Subcutaneous adipose tissue (tissue), 4 donors: ENCODE measurements around the gene AKT2. TPM values are rescaled to one million over a fixed set of nuclear protein-coding genes. Genes with fewer than 3 reads are reported as not detected.

Experiments
- total RNA-seq, 4 donors: library from RNA; depleted of rRNA; stranded (reverse); fragments of >200 nt; gene quantifications; one replicate each; pipeline ENCODE4 v1.1.0, GENCODE V29; 2016
- TF ChIP-seq, protein P1 (sequence below): fragments of 450-650 bp; IDR thresholded peaks from one replicate; pipeline ENCODE4 v1.5.1; 2016; ENCODE audit warnings: low read depth, mild to moderate bottlenecking, control low read depth, antibody characterized with exemption, moderate library complexity

AKT2 gene
- total RNA-seq, 4 donors from 2014 or later, result 81.7 to 175 (median 93.9) TPM

DNA sequence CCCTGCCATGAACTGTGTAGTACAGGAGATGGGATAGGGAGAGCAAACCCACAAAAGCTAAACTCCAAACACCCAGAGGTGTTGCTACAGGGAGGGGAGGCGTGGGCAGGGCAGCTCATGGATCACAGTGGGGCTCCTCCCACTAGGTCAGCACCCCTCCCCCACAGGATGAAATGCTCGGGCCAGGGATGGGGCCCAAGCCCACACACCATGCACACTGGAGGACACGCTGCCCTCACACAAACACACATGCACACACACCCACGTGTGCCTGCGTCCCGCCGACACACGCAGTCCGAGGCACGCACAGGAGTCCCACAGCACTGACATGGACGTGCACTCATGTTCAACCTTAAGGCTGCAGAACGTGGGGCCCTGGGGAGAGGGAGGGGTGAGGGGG lies 52.7 kb downstream of the AKT2 start:
- TF ChIP-seq, protein P1, sequence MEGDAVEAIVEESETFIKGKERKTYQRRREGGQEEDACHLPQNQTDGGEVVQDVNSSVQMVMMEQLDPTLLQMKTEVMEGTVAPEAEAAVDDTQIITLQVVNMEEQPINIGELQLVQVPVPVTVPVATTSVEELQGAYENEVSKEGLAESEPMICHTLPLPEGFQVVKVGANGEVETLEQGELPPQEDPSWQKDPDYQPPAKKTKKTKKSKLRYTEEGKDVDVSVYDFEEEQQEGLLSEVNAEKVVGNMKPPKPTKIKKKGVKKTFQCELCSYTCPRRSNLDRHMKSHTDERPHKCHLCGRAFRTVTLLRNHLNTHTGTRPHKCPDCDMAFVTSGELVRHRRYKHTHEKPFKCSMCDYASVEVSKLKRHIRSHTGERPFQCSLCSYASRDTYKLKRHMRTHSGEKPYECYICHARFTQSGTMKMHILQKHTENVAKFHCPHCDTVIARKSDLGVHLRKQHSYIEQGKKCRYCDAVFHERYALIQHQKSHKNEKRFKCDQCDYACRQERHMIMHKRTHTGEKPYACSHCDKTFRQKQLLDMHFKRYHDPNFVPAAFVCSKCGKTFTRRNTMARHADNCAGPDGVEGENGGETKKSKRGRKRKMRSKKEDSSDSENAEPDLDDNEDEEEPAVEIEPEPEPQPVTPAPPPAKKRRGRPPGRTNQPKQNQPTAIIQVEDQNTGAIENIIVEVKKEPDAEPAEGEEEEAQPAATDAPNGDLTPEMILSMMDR, result no peak

DNA sequence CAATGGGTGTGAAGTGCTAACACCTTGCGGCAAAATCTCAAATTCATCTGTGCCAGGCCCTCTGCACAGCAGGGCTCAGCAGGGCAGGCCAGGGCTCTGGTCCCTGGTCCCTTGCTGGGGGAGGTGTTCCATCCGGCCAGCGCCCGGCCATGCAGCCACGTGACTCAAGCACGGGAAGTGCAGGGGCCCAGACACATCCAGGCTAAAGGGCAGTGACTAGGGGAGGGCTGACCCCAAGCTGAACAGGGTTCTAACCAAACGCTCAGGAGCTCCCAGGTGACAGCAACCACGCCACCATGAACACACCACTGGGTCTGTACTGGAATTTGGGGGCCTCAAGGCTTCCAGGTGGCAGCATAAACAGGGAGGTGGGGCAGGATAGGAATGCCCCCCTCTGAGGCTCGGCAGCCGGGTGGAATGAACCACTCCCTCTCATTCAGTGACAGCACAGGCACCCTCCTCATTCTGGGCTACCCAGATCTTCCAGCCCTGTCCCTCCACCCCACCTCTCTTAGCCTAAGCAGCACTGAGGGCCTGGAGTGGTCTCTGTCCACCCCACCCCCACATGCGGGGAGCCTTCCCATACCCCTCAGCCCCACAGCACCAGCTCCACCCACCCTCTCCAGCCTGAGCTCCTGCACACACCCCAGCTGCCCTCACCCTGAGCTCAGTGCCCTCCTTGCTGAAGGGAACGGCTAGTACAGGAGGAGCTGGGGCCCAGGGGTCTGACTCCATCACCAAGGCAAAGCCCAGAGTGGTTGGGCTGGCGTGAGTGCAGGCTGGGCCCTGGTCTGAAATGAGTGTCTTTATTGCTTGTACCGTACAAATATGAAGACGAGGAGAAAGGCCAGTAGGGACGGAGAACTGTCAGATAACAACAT lies 53.4 kb downstream of the AKT2 start:
- TF ChIP-seq, protein P1, result no peak

DNA sequence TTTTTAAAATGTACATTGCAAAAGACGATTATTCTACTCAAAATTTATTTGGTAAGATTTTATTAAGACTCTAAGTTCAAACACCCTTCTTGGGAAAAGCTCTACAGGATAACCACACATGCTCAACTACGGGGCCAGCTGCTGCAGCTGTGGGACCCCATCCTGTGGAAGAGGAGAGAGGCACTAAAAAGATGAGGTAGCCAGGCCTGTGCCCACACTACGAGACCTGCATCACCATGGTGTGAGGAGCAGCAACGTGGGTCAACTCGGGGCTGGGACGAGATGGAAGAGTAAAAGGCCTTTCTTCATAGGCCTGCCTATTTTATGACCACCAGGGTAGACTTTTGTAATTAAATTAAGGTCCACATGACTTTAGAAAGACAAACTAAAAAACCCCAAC lies 54.1 kb downstream of the AKT2 start:
- TF ChIP-seq, protein P1, result no peak

DNA sequence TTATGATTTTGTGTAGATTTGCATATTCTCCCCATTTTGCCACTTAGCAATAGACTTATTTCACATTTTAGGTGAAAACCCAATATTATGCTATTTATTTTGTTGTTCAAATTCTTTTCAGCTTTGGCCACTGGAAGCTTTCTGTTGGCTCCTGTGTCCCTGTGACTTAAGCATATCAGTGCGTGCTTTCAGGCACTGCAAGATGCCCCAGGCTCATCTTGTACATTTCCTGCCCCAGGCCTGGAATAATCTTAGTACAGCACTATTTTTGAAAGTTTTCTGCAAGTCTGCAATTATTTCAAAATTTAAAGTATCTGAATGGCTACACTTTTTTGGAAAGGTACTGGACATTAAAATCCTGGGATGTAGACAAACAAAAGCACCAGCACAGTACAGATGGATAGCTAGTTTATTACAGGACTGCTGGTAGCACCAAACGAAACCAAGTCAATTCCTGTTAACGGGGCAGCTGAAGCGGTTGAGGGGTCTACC lies 55.2 kb downstream of the AKT2 start:
- TF ChIP-seq, protein P1, result no peak

DNA sequence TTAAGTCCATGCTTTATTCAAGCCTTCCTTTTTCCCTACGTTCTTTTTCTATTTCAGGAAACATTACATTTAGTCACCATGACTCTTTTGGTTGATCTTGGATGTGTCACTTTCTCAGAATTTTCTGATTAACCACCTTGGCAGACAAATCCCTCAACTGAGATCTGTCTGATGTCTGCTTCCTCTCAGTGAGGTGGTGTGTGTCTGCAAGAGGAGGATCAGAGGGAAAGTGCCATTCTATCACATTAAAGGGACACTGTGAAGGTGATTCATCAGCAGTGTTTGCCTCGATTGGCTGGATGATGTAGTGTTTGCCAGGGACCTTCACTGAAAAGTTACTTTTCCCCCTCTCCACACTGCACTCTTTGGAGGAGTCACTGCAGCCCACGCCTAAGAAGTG lies 55.7 kb downstream of the AKT2 start:
- TF ChIP-seq, protein P1, result no peak

DNA sequence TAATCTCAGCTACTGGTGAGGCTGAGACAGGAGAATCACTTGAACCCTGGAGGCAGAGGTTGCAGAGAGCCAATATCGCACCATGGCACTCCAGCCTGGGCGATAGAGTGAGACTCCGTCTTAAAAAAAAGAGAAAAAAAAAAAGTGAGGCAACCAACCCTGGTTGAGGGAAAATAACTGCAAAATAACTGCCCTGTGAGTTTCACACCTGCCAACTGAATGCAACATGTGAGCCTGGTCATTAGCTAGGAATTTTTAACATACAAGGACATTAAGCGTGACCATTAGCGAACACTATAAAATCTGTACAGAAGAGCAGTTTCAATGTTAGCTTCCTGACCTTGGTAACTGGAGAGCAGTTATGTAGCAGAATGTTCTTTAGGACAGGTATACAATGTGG lies 56.3 kb downstream of the AKT2 start:
- TF ChIP-seq, protein P1, result no peak

DNA sequence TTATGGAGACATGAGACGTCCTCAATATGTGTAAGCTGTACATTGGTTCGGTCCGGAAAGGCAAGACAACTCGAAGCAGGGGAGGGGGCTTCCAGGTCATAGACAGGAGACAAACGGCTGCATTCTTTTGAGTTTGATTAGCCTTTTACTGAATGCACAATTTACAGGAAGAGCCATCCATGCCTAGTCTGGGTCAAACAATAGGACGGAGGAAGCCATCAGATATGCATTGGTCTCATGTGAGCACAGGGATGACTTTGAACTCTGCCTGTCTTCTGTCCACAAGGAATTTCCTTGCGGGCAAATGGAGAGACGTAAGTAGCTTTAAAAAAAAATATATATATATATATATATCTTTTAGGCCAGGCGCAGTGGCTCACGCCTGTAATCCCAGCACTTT lies 56.8 kb downstream of the AKT2 start:
- TF ChIP-seq, protein P1, result no peak
